MM.1S (cell line): Measurements from ENCODE around the gene FOXB2.

ENCODE experiments used
- DNase-seq: peaks from one replicate; pipeline ENCODE4 v3.0.0-alpha.2; 2015
- H2AFZ ChIP-seq: fragments of 300-600 bp; sonication (generic); 2 replicates; pipeline ENCODE4 v1.6.0; 2016; ENCODE audit warnings: antibody characterized with exemption, low read length
- H3F3A ChIP-seq: fragments of 300-600 bp; sonication (generic); 2 replicates; pipeline ENCODE4 v1.6.1; 2016; ENCODE audit warnings: mild to moderate bottlenecking, antibody characterized with exemption, low read length, moderate library complexity, mixed read lengths; ENCODE audit not compliant: insufficient read depth
- H3K27ac ChIP-seq: fragments of 300-600 bp; sonication (generic); 2 replicates; pipeline ENCODE4 v1.5.1; 2016; ENCODE audit warnings: mild to moderate bottlenecking, low read length
- H3K27me3 ChIP-seq: fragments of 300-600 bp; sonication (generic); replicated peaks from 2 replicates; pipeline ENCODE4 v1.6.0; 2016; ENCODE audit warnings: low read length; ENCODE audit not compliant: insufficient read depth
- H3K36me3 ChIP-seq: fragments of 300-600 bp; sonication (generic); replicated peaks from 2 replicates; pipeline ENCODE4 v1.6.1; 2016; ENCODE audit warnings: mild to moderate bottlenecking, low read length, mixed read lengths; ENCODE audit not compliant: insufficient read depth
- H3K4me1 ChIP-seq: fragments of 300-600 bp; sonication (generic); 2 replicates; pipeline ENCODE4 v1.6.1; 2016; ENCODE audit warnings: low read length, mixed read lengths
- H3K4me2 ChIP-seq: fragments of 300-600 bp; sonication (generic); 2 replicates; pipeline ENCODE4 v1.6.0; 2016; ENCODE audit warnings: low read depth, low read length
- H3K4me3 ChIP-seq: fragments of 300-600 bp; sonication (generic); 2 replicates; pipeline ENCODE4 v1.5.1; 2016; ENCODE audit warnings: low read length, mixed read lengths
- H3K79me2 ChIP-seq: fragments of 300-600 bp; sonication (generic); 2 replicates; pipeline ENCODE4 v1.6.1; 2016; ENCODE audit warnings: mixed run types, low read length, mixed read lengths
- H3K9ac ChIP-seq: fragments of 300-600 bp; sonication (generic); 2 replicates; pipeline ENCODE4 v1.6.1; 2016; ENCODE audit warnings: low read length, mixed read lengths
- H3K9me2 ChIP-seq: fragments of 300-600 bp; sonication (generic); replicated peaks from 2 replicates; pipeline ENCODE4 v1.6.1; 2016; ENCODE audit warnings: mild to moderate bottlenecking, low read length, mixed read lengths; ENCODE audit not compliant: insufficient read depth
- H3K9me3 ChIP-seq: fragments of 300-600 bp; sonication (generic); replicated peaks from 2 replicates; pipeline ENCODE4 v1.6.1; 2016; ENCODE audit warnings: mild to moderate bottlenecking, low read length, mixed read lengths; ENCODE audit not compliant: insufficient read depth
- H4K20me1 ChIP-seq: fragments of 300-600 bp; sonication (generic); 2 replicates; pipeline ENCODE4 v1.6.1; 2016; ENCODE audit warnings: mild to moderate bottlenecking, low read length, moderate library complexity, mixed read lengths; ENCODE audit not compliant: insufficient read depth
- CTCF ChIP-seq: fragments of 300-600 bp; sonication (generic); IDR thresholded peaks from 2 replicates; pipeline ENCODE4 v1.5.1; 2016; ENCODE audit warnings: antibody characterized with exemption, low read length, mixed read lengths
- EZH2 ChIP-seq: fragments of 300-600 bp; sonication (generic); optimal IDR thresholded peaks from 2 replicates; pipeline ENCODE3; 2017; ENCODE audit warnings: low read depth, mild to moderate bottlenecking, antibody characterized with exemption, low read length, mixed read lengths
- EZH2phosphoT487 ChIP-seq: fragments of 300-600 bp; sonication (generic); IDR thresholded peaks from 2 replicates; pipeline ENCODE4 v1.6.1; 2018; ENCODE audit warnings: antibody characterized with exemption, low read length

FOXB2 gene

GRCh38 chr9:77000330-77000729 lies 19.1 kb upstream of the FOXB2 start:
- Histone ChIP-seq H3K36me3 (no peaks in the 10 kb centered on the region), H2AFZ (no peak overlapping the region), H3K9ac (no peak overlapping the region), H3K4me2 (no peak overlapping the region), H3F3A (no peaks in the 10 kb centered on the region), H3K79me2 (no peaks in the 10 kb centered on the region), H3K4me3 (no peak overlapping the region), H3K9me3 (no peaks in the 10 kb centered on the region), H3K9me2 (no peaks in the 10 kb centered on the region), H3K27me3 (no peaks in the 10 kb centered on the region), H3K4me1 (no peaks in the 10 kb centered on the region), H3K27ac (no peak overlapping the region), H4K20me1 (no peaks in the 10 kb centered on the region)
- TF ChIP-seq EZH2phosphoT487 (no peak), EZH2 (no peak), CTCF (no peak)
- DNase-seq = no peak

- H3F3A ChIP-seq = no peaks in the 10 kb centered on the region
- H2AFZ ChIP-seq = no peak overlapping the region
- no peaks in the 10 kb centered on the region for H3K79me2 ChIP-seq
- H3K36me3 ChIP-seq = no peaks in the 10 kb centered on the region
- no peaks in the 10 kb centered on the region for H4K20me1 ChIP-seq
- H3K9ac ChIP-seq = no peak overlapping the region
- H3K9me2 ChIP-seq = no peaks in the 10 kb centered on the region
- no peaks in the 10 kb centered on the region for H3K27me3 ChIP-seq
- no peak overlapping the region for H3K4me2 ChIP-seq
- H3K4me1 ChIP-seq = no peaks in the 10 kb centered on the region
- H3K4me3 ChIP-seq = no peak overlapping the region
- no peaks in the 10 kb centered on the region for H3K9me3 ChIP-seq
- H3K27ac ChIP-seq = no peak overlapping the region
- TF ChIP-seq EZH2 = no peak
- TF ChIP-seq CTCF = no peak
- no peak for TF ChIP-seq EZH2phosphoT487
- no peak for DNase-seq
Measured at GRCh38 chr9:77003366-77003765, 16.1 kb upstream of the FOXB2 start.

- Histone ChIP-seq H2AFZ (no peak overlapping the region), H4K20me1 (no peaks in the 10 kb centered on the region)
Measured at GRCh38 chr9:77005216-77005615, 14.2 kb upstream of the FOXB2 start.

More at GRCh38 chr9:77005216-77005615, 14.2 kb upstream of the FOXB2 start:
- no peak for DNase-seq
- Histone ChIP-seq H3K4me1 (no peaks in the 10 kb centered on the region), H3K27ac (no peak overlapping the region), H3K4me3 (no peak overlapping the region), H3K36me3 (no peaks in the 10 kb centered on the region), H3K27me3 (no peaks in the 10 kb centered on the region), H3K9me3 (no peaks in the 10 kb centered on the region), H3K4me2 (no peak overlapping the region), H3K79me2 (no peaks in the 10 kb centered on the region), H3K9me2 (no peaks in the 10 kb centered on the region), H3F3A (no peaks in the 10 kb centered on the region), H3K9ac (no peak overlapping the region)
- no peak for TF ChIP-seq EZH2phosphoT487
- no peak for TF ChIP-seq EZH2
- no peak for TF ChIP-seq CTCF
